Measurements from ENCODE around the gene TEX261. TPM values are rescaled to one million over a fixed set of nuclear protein-coding genes. Genes with fewer than 3 reads are reported as not detected.

TEX261 gene
- total and polyA plus RNA-seq, 7 donors, result 31.9 to 70.7 (median 53.8) TPM

DNA sequence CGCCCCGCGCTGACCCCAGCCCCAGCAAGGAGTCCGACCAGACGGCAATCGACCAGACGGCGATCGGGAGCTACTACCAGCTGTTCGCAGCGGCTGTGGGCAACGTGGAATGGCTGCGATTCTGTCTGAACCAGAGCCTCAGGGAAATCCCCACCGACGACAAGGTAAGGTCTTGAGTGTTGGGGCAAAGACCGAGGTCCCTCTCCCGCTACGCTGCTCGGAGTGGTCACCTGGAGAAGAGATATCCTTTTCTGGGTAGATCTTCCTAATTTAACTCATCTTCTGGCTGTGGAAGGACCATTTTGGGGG lies 15.5 kb downstream of the TEX261 start:
- Histone ChIP-seq H3K9me3 (no peaks in the 10 kb centered on the region), H3K27me3 (ENCODE audit: insufficient read depth in 3 of 3, low read length in 2 of 3) (no peaks in the 10 kb centered on the region), H3K4me1 (peaks cover 13% of the 10 kb centered on the region), H3K36me3 (ENCODE audit: insufficient read depth in 1 of 2, low read depth in 1 of 2) (peaks cover 0 to 2% of the 10 kb centered on the region in 2 donors), H3K4me3 (peak overlapping the region; percentile 67), H3K27ac (peak overlapping the region; percentile 53)
- DNase-seq (no peak), ATAC-seq (no peak)
- TF ChIP-seq, protein P1, sequence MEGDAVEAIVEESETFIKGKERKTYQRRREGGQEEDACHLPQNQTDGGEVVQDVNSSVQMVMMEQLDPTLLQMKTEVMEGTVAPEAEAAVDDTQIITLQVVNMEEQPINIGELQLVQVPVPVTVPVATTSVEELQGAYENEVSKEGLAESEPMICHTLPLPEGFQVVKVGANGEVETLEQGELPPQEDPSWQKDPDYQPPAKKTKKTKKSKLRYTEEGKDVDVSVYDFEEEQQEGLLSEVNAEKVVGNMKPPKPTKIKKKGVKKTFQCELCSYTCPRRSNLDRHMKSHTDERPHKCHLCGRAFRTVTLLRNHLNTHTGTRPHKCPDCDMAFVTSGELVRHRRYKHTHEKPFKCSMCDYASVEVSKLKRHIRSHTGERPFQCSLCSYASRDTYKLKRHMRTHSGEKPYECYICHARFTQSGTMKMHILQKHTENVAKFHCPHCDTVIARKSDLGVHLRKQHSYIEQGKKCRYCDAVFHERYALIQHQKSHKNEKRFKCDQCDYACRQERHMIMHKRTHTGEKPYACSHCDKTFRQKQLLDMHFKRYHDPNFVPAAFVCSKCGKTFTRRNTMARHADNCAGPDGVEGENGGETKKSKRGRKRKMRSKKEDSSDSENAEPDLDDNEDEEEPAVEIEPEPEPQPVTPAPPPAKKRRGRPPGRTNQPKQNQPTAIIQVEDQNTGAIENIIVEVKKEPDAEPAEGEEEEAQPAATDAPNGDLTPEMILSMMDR (IDR thresholded peaks at IDR 0.05), result no peak
- intact Hi-C loops (cut with DNase I), result no loop called here
- WGBS, 3 donors, result 21 to 37% (median 25%) methylated on average over 19 of the region's 19 CpGs

DNA sequence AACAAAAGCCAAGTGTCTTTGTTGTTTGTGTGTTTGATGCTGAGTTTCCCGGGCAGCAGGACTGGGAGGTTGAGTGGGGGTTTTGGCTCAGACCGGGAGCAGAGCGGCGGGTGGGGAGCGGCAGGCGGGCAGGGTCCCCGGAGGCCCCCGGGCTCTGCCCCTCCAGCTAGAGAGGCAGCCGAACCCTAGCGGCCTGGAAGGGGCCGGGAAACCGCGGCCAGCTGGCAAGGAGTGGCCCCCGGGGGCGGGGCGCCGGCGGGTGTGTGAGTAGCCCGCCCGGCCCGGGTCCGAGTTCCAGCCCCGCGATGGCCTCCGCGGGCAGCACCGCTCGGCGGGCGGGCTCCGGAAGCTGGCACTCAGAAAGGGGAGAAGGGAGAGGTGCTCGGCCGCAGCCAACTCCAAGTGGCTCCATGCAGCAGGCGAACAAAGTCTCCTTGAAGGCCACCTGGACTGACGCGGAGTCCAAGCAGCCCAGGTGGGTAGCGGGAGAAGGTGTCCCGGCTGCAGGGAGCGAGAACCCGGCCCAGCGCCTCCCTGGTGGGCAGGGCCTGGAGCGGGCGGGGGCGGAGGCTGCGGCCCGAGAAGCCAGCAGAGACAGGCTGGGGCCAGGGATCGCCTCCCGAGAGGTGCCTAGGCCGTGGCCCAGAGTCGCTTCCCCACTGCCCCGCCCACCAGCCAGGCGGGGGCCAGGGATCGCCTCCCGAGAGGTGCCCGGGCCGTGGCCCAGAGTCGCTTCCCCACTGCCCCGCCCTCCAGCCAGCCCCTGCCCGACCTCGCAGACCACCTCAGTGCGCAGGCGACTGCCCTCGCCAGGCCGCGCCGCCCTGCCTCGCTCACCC lies 16.1 kb downstream of the TEX261 start, which contains the start of gene ANKRD53:
Gene ANKRD53 (plus strand): TSS at position 290 of the 839 bp plus-strand sequence. CDS start 16 bp downstream, at position 306.
- peaks cover 13% of the 10 kb centered on the region for H3K4me1 ChIP-seq
- no peaks in the 10 kb centered on the region for H3K9me3 ChIP-seq
- WGBS, 3 donors, result 6 to 10% (median 6%) methylated on average over 60 to 67 of the region's 67 CpGs
- TF ChIP-seq, protein P1 (IDR thresholded peaks at IDR 0.05), result no peak
- H3K27me3 ChIP-seq (ENCODE audit: insufficient read depth in 3 of 3, low read length in 2 of 3), result no peaks in the 10 kb centered on the region
- peak within 1 kb of the TSS; percentile 67 for H3K4me3 ChIP-seq
- intact Hi-C loops (cut with DNase I), result no loop called here
- peaks cover 0 to 2% of the 10 kb centered on the region in 2 donors for H3K36me3 ChIP-seq (ENCODE audit: insufficient read depth in 1 of 2, low read depth in 1 of 2)
- ATAC-seq, result peak; percentile 49 to 67 (median 66)
- peak; percentile 76 to 78 for DNase-seq
- peak within 1 kb of the TSS; percentile 53 for H3K27ac ChIP-seq

DNA sequence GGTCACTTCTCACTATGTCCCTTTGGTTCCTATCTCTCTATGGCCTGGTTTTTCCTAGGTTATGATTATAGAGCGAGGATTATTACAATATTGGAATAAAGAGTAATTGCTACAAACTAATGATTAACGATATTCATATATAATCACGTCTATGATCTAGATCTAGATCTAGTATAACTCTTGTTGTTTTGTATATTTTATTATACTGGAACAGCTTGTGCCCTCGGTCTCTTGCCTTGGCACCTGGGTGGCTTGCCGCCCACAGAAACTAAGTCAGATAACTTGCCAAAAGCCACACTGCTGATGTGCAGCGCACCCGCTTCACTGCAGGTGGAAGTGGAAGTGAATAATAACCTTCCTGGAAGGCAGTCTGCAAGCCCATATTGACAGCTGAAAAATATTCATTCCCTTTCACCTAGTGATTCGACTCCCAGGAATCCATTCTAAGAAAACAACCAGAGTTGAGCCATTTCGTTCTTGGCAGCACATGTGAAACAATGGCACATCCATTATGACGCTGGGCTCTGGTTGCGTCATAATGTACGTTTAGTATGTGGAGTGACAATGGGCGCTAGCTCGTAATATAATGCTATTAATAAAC lies 17.0 kb downstream of the TEX261 start:
- DNase-seq (no peak), ATAC-seq (peak in 3 of 4 donors; percentile 65)
- intact Hi-C loops (cut with DNase I), result no loop called here
- H3K36me3 ChIP-seq (ENCODE audit: insufficient read depth in 1 of 2, low read depth in 1 of 2), result peaks cover 0 to 2% of the 10 kb centered on the region in 2 donors
- no peaks in the 10 kb centered on the region for H3K9me3 ChIP-seq
- WGBS, 3 donors, result 20 to 31% (median 26%) methylated on average over 14 of the region's 14 CpGs
- TF ChIP-seq, protein P1 (IDR thresholded peaks at IDR 0.05), result no peak
- H3K4me3 ChIP-seq, result peak overlapping the region; percentile 67
- H3K27ac ChIP-seq, result no peak overlapping the region
- peaks cover 13% of the 10 kb centered on the region for H3K4me1 ChIP-seq
- H3K27me3 ChIP-seq (ENCODE audit: insufficient read depth in 3 of 3, low read length in 2 of 3), result no peaks in the 10 kb centered on the region

DNA sequence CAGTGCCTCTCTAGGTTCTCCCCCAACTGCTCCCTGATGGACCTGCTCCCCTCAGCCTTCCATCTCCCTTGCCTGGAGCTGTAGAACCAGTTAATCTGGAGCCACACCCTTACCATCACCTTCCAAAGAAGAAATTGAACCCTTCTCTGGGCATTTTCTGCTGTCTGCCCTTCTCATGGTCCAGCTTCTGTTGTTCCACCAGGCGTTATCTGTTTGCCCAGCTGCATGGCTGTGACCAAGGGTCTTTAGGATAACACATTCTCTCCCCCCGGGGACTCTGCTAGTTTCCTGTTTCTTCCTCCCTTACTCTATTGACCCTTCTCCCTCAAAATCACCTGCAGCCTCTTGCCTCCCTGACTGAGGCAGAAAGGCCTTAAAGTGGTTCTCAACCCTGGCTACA lies 19.4 kb downstream of the TEX261 start:
- H3K36me3 ChIP-seq (ENCODE audit: insufficient read depth in 1 of 2, low read depth in 1 of 2), result peaks cover 0 to 2% of the 10 kb centered on the region in 2 donors
- H3K4me3 ChIP-seq, result no peak overlapping the region
- DNase-seq (no peak), ATAC-seq (no peak)
- WGBS, 3 donors, result 89 to 94% (median 90%) methylated on average over 2 of the region's 2 CpGs
- TF ChIP-seq, protein P1 (IDR thresholded peaks at IDR 0.05), result no peak
- H3K9me3 ChIP-seq, result no peaks in the 10 kb centered on the region
- intact Hi-C loops (cut with DNase I), result no loop called here
- H3K4me1 ChIP-seq, result peaks cover 13% of the 10 kb centered on the region
- H3K27ac ChIP-seq, result no peak overlapping the region
- H3K27me3 ChIP-seq (ENCODE audit: insufficient read depth in 3 of 3, low read length in 2 of 3), result no peaks in the 10 kb centered on the region

All from psoas muscle (tissue), 8 donors.